HG02588 (cell line): Measurements from ENCODE around the gene KIF26B.

Source experiments
- ATAC-seq: cut with Tn5 transposase; IDR thresholded peaks from one replicate; pipeline ENCODE4 v1.9.1; 2021; ENCODE audit warnings: mild to moderate bottlenecking, moderate library complexity; ENCODE audit not compliant: unreplicated experiment

Gene KIF26B

GRCh38 chr1:245580651-245581050, 425.9 kb downstream of the KIF26B start:
- ATAC-seq = no peak

GRCh38 chr1:245582026-245582425, 427.2 kb downstream of the KIF26B start:
- no peak for ATAC-seq

- ATAC-seq = no peak
Observed at GRCh38 chr1:245583081-245583480, 428.3 kb downstream of the KIF26B start.

- no peak for ATAC-seq
Observed at GRCh38 chr1:245583575-245584330, 429.0 kb downstream of the KIF26B start.

GRCh38 chr1:245585252-245585959, 430.6 kb downstream of the KIF26B start:
- ATAC-seq = no peak

GRCh38 chr1:245587435-245588115, 432.8 kb downstream of the KIF26B start:
- no peak for ATAC-seq

GRCh38 chr1:245588116-245588639, 433.4 kb downstream of the KIF26B start:
- ATAC-seq = no peak

- ATAC-seq = no peak
Observed at GRCh38 chr1:245589316-245589715, 434.5 kb downstream of the KIF26B start.

GRCh38 chr1:245589906-245590305, 435.1 kb downstream of the KIF26B start:
- ATAC-seq = no peak

- ATAC-seq = no peak
Observed at GRCh38 chr1:245590726-245591125, 435.9 kb downstream of the KIF26B start.

- ATAC-seq = no peak
Observed at GRCh38 chr1:245591346-245592188, 436.8 kb downstream of the KIF26B start.

GRCh38 chr1:245592189-245592460, 437.3 kb downstream of the KIF26B start:
- no peak for ATAC-seq

- no peak for ATAC-seq
Observed at GRCh38 chr1:245598524-245599305, 443.9 kb downstream of the KIF26B start.

- ATAC-seq = peak; percentile 57
Observed at GRCh38 chr1:245599371-245600174, 444.8 kb downstream of the KIF26B start.

GRCh38 chr1:245600658-245601057, 445.9 kb downstream of the KIF26B start:
- no peak for ATAC-seq

GRCh38 chr1:245603311-245603865, 448.6 kb downstream of the KIF26B start:
- ATAC-seq = no peak

- no peak for ATAC-seq
Observed at GRCh38 chr1:245604979-245605378, 450.2 kb downstream of the KIF26B start.

- no peak for ATAC-seq
Observed at GRCh38 chr1:245605480-245606156, 450.8 kb downstream of the KIF26B start.
